BJ (cell line): ENCODE measurements around the gene LOXL4. TPM values are rescaled to one million over a fixed set of nuclear protein-coding genes. Genes with fewer than 3 reads are reported as not detected.

ENCODE experiments used
- CTCF ChIA-PET: fragments of 350-600 bp; formaldehyde crosslinking; extraction: SDS; loops from one replicate; lab custom pipeline; 2021; ENCODE audit warnings: antibody characterized with exemption, inconsistent platforms; lab: Yijun Ruan, JAX
- POLR2A ChIA-PET: fragments of 300-600 bp; sonication (Branson Sonifier 250); formaldehyde crosslinking; extraction: SDS; loops from one replicate; lab custom pipeline; 2021; ENCODE audit warnings: antibody characterized with exemption; lab: Charles Lee
- DNase-seq: peaks from one replicate; pipeline ENCODE4 v3.0.0-alpha.2; 2011; ENCODE audit warnings: low read depth
- H3K27me3 ChIP-seq: 2 replicates; pipeline ENCODE4 v1.6.0; 2011; ENCODE audit warnings: low read length; ENCODE audit not compliant: control insufficient read depth, insufficient read depth
- H3K36me3 ChIP-seq: 2 replicates; pipeline ENCODE4 v1.5.1; 2011; ENCODE audit warnings: low read length; ENCODE audit not compliant: control insufficient read depth, insufficient read depth
- H3K4me3 ChIP-seq: 2 replicates; pipeline ENCODE4 v1.5.1; 2011; ENCODE audit warnings: low read depth, mild to moderate bottlenecking, control low read depth, low read length
- CTCF ChIP-seq: IDR thresholded peaks from 2 replicates; pipeline ENCODE4 v1.5.1; 2011; ENCODE audit warnings: low read depth, mild to moderate bottlenecking, control low read depth, inconsistent platforms, low read length, moderate library complexity; ENCODE audit not compliant: insufficient read depth
- polyA plus RNA-seq: library from polyadenylated mRNA; depleted of rRNA; stranded (reverse); fragments of >200 nt; gene quantifications from 2 replicates; pipeline ENCODE4 v1.2.3, GENCODE V29; 2011

Gene LOXL4
- polyA plus RNA-seq, 1 experiment = 75.5 TPM

DNA sequence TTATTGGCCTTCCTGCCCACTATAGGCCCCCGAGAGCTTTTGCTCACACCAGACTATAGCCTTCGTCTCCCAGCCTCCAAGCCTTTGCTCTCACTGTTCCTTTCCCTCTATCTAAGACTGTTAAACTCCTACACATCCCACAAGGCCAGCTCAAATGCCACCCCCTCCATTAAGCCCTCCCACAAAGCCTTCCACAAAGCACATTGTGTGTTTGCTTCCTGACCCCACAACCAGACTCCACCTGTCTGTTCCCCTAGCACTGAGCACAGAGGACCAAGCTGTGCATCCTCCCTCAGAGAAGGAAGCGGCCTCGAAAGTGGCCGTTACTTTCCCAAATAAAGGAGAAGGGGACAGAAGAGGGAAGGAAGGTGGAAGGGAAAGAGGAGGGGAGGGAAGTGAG, 1.3 kb downstream of the LOXL4 start:
- DNase-seq = no peak
- Histone ChIP-seq H3K4me3 (peak overlapping the region; percentile 53), H3K27me3 (no peaks in the 10 kb centered on the region), H3K36me3 (peaks cover 9% of the 10 kb centered on the region)
- no peak for TF ChIP-seq CTCF
- ChIA-PET CTCF (interaction anchor here (0.7 to 6.4 kb wide), 5 partner anchors 10 to 128 kb away, joined by 3 to 47 read pairs (median 8); no protein-coding TSS in a partner anchor), POLR2A (no interaction called here)

GRCh38 chr10:98265403-98266378, 2.3 kb downstream of the LOXL4 start:
- POLR2A ChIA-PET = no interaction called here

GRCh38 chr10:98264378-98265065, 3.5 kb downstream of the LOXL4 start:
- H3K27me3 ChIP-seq = no peaks in the 10 kb centered on the region
- DNase-seq = no peak
- no peak overlapping the region for H3K4me3 ChIP-seq
- POLR2A ChIA-PET = no interaction called here
- no peak for TF ChIP-seq CTCF
- CTCF ChIA-PET = interaction anchor here (1.0 to 6.4 kb wide), 5 partner anchors 9 to 130 kb away, joined by 3 to 47 read pairs (median 5); no protein-coding TSS in a partner anchor
- peaks cover 14% of the 10 kb centered on the region for H3K36me3 ChIP-seq

More at GRCh38 chr10:98265403-98266378, 2.3 kb downstream of the LOXL4 start:
- no peak for DNase-seq
- no peak for TF ChIP-seq CTCF
- H3K4me3 ChIP-seq = peak overlapping the region; percentile 53
- peaks cover 13% of the 10 kb centered on the region for H3K36me3 ChIP-seq
- CTCF ChIA-PET = interaction anchor here (1.0 to 6.4 kb wide), 6 partner anchors 9 to 129 kb away, joined by 3 to 47 read pairs (median 10); no protein-coding TSS in a partner anchor
- H3K27me3 ChIP-seq = no peaks in the 10 kb centered on the region

DNA sequence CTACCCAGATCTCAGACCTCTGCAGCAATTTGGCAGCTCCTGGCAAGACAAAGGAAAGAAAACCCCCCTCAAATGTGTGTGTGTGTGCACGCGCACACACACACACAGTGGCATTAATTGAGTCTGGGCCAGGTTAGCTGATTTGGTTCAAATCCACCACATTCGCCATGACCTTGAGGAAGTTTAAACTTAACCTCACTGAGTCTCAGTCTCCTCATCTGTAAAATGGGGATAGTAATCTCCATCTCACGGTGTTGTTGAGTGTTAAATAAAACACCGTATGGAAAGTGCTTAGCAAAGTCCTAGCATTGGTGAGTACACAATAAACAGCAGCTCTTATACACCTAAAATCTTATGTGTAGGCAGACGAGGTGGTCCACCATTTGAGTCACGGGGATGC, 4.9 kb downstream of the LOXL4 start:
- no peak overlapping the region for H3K4me3 ChIP-seq
- no peak for TF ChIP-seq CTCF
- CTCF ChIA-PET = interaction anchor here (0.6 to 3.6 kb wide), 20 partner anchors 9 to 202 kb away, joined by 3 to 33 read pairs (median 3); no protein-coding TSS in a partner anchor
- no peaks in the 10 kb centered on the region for H3K27me3 ChIP-seq
- H3K36me3 ChIP-seq = peaks cover 15% of the 10 kb centered on the region
- DNase-seq = no peak
- POLR2A ChIA-PET = interaction anchor here (0.8 kb wide), 1 partner anchor 10 kb away, joined by 20 read pairs; no protein-coding TSS in a partner anchor

- ChIA-PET CTCF (interaction anchor here (0.7 to 3.6 kb wide), 21 partner anchors 8 to 202 kb away, joined by 3 to 33 read pairs (median 3); no protein-coding TSS in a partner anchor), POLR2A (interaction anchor here (0.8 kb wide), 1 partner anchor 9 kb away, joined by 20 read pairs; no protein-coding TSS in a partner anchor)
- peak; percentile 58 for TF ChIP-seq CTCF
- no peaks in the 10 kb centered on the region for H3K27me3 ChIP-seq
- no peak for DNase-seq
- H3K4me3 ChIP-seq = no peak overlapping the region
- H3K36me3 ChIP-seq = peaks cover 16% of the 10 kb centered on the region
Observed at GRCh38 chr10:98262571-98262970, 5.4 kb downstream of the LOXL4 start.
